IgD-negative memory B cell (primary cell): Measurements from ENCODE around the gene TASOR2. TPM values are rescaled to one million over a fixed set of nuclear protein-coding genes. Genes with fewer than 3 reads are reported as not detected.

Experiments used
- H3K27ac Mint-ChIP-seq, 3 donors: one replicate each; pipeline ENCODE4 v1.8.0; 2020 to 2022; ENCODE audit warnings: mild to moderate bottlenecking in 3 of 3, mixed read lengths in 3 of 3, moderate library complexity in 1 of 3
- H3K27me3 Mint-ChIP-seq: one replicate; pipeline ENCODE4 v1.8.0; 2021; ENCODE audit warnings: mixed read lengths
- H3K36me3 Mint-ChIP-seq: one replicate; pipeline ENCODE4 v1.8.0; 2020; ENCODE audit warnings: mild to moderate bottlenecking, mixed read lengths
- H3K4me1 Mint-ChIP-seq, 3 donors: one replicate each; pipeline ENCODE4 v1.8.0; 2020 to 2022; ENCODE audit warnings: mixed read lengths in 3 of 3, mild to moderate bottlenecking in 1 of 3
- H3K4me3 Mint-ChIP-seq, 4 donors: one replicate each; pipeline ENCODE4 v1.8.0; 2020 to 2022; ENCODE audit warnings: mild to moderate bottlenecking in 4 of 4, mixed read lengths in 4 of 4, moderate library complexity in 3 of 4
- H3K9me3 Mint-ChIP-seq, 3 donors: one replicate each; pipeline ENCODE4 v1.8.0; 2020 to 2021; ENCODE audit warnings: mixed read lengths in 3 of 3, mild to moderate bottlenecking in 1 of 3
- polyA plus RNA-seq: library from polyadenylated mRNA; unstranded; fragments of 300-500 nt; fragmentation: Illumina TruSeq; gene quantifications from one replicate; pipeline ENCODE4 v1.2.3, GENCODE V29; 2021

The TASOR2 gene
- polyA plus RNA-seq, 1 donor from 2014 or later, result 12.2 TPM

DNA sequence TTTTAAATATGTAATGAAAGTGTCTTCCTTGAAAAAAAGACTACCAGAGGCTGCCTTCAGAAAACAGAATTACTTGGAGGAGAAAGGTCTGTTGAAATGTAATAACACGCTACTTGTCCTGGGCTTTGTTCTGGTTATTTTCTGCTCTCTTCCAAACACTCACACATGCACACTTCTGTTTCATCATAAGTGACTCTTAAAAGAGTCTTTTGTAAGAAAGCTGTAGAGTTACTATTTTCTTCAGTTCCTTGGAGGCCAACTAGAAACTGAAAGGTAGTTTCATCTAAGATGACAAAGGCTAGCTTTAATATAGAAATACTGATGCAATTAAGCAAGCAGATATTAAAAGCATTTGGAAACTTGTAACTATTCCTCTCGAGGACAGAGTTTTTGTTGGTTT, 39.1 kb downstream of the TASOR2 start:
- Mint-ChIP-seq H3K27ac (no peak overlapping the region), H3K36me3 (peaks cover 7% of the 10 kb centered on the region), H3K9me3 (no peaks in the 10 kb centered on the region), H3K4me1 (peaks cover 0 to 6% (median 2%) of the 10 kb centered on the region in 3 donors), H3K27me3 (no peaks in the 10 kb centered on the region), H3K4me3 (no peak overlapping the region)

DNA sequence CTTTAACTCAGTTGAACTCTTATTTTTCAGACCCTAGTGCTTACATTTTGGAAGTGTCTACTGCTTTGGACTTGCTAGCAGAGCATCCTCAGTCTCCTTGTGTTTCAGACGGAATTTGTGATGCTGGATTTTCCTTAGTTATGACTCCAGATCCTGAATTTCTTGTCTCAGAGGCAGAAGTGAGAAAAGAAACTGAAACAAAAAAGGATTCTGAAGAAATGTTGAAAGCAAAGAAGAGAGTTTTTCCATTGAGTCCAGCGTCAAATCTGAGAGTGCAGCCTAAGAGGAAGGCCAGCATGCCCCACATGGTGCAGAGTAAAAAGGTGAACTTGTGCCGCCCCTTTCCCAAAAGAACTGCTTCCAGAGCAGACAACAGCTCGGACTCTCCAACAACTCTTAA, 46.1 kb downstream of the TASOR2 start:
- Mint-ChIP-seq H3K36me3 (peaks cover 9% of the 10 kb centered on the region), H3K4me1 (peaks cover 0 to 4% (median 2%) of the 10 kb centered on the region in 3 donors)

DNA sequence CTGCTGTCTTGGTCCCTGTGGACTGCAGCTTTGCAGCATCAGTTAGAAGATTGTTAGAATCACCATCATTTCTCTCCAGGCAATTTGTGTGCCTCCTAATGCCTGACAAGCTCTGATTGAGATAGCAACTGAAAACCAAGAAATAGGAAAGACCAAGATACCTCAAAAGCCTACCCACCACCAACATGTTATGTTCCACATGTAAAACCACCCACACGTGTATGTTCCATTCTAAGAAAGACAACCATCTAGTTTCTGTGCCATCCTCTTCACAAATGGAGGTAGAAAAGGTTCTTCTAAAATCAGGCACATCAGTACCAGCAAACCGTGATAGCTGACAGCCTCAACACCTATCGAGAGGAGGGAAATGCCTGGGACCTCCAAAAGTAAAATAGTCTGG, 46.9 kb downstream of the TASOR2 start:
- Mint-ChIP-seq H3K27me3 (no peaks in the 10 kb centered on the region), H3K36me3 (peaks cover 9% of the 10 kb centered on the region), H3K4me1 (peaks cover 0 to 6% (median 3%) of the 10 kb centered on the region in 3 donors), H3K4me3 (no peak overlapping the region), H3K9me3 (no peaks in the 10 kb centered on the region), H3K27ac (no peak overlapping the region)

More for the DNA sequence above, 46.1 kb downstream of the TASOR2 start:
- H3K4me3 Mint-ChIP-seq, result no peak overlapping the region
- H3K27me3 Mint-ChIP-seq, result no peaks in the 10 kb centered on the region
- H3K9me3 Mint-ChIP-seq, result no peaks in the 10 kb centered on the region
- no peak overlapping the region for H3K27ac Mint-ChIP-seq

DNA sequence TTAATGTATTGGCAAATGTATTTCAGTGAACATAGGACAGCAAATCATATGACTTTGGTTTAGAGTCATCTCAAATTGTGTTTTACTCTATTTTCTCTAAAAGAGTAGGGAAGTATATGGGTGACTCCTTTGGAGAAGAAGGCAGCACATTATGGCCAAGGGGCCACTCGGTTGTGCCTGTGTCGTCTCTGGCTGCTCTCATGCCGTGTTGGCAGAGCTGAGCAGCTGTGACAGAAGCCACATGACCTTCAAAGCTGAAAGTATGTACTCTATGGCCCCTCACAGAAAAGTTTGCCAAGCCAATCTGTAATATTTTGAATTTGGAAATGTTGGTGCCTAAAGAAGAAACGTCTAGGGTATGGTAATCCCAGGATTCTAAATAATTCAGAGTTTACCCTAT, 47.5 kb downstream of the TASOR2 start:
- peaks cover 8% of the 10 kb centered on the region for H3K36me3 Mint-ChIP-seq
- H3K4me1 Mint-ChIP-seq, result peaks cover 1 to 9% (median 4%) of the 10 kb centered on the region in 3 donors
- H3K9me3 Mint-ChIP-seq, result no peaks in the 10 kb centered on the region
- no peak overlapping the region for H3K4me3 Mint-ChIP-seq
- no peaks in the 10 kb centered on the region for H3K27me3 Mint-ChIP-seq
- H3K27ac Mint-ChIP-seq, result peak overlapping the region in 1 of 3 donors; percentile 69

Other genes with a start within 250 kb of the TASOR2 start
- gene CALML5, start 185.3 kb upstream of the TASOR2 start, polyA plus RNA-seq, result not detected
- not detected for gene CALML3, start 159.9 kb upstream of the TASOR2 start, polyA plus RNA-seq
- 6.6 TPM for gene ASB13, start 18.2 kb upstream of the TASOR2 start, polyA plus RNA-seq
- gene GDI2, start 128.6 kb downstream of the TASOR2 start, polyA plus RNA-seq, result 248 TPM
- 5.2 TPM for gene ANKRD16, start 205.1 kb downstream of the TASOR2 start, polyA plus RNA-seq
- gene FBH1, start 205.4 kb downstream of the TASOR2 start, polyA plus RNA-seq, result 85.4 TPM